Measurements from ENCODE around the gene DYNLRB2. TPM values are rescaled to one million over a fixed set of nuclear protein-coding genes. Genes with fewer than 3 reads are reported as not detected.

DYNLRB2 gene
- total RNA-seq, 1 donor from 2014 or later = not detected

GRCh38 chr16:80518436-80518835, 22.4 kb upstream of the DYNLRB2 start:
- H3K4me1 Mint-ChIP-seq = no peaks in the 10 kb centered on the region
- no peak for TF ChIP-seq CTCF (conservative IDR thresholded peaks at IDR 0.05)
- no peak overlapping the region for H3K27ac Mint-ChIP-seq (ENCODE audit: unreplicated experiment)
- no peak for DNase-seq (ENCODE audit: low read depth, low spot score)
- no peaks in the 10 kb centered on the region for H3K36me3 Mint-ChIP-seq (ENCODE audit: low read depth)
- H3K27me3 Mint-ChIP-seq (ENCODE audit: low read depth) = peaks cover 14% of the 10 kb centered on the region
- no peak overlapping the region for H3K4me3 Mint-ChIP-seq
- H3K9me3 Mint-ChIP-seq = no peaks in the 10 kb centered on the region

- H3K27ac Mint-ChIP-seq (ENCODE audit: unreplicated experiment) = no peak overlapping the region
Measured at GRCh38 chr16:80519189-80519588, 21.6 kb upstream of the DYNLRB2 start.

DNA sequence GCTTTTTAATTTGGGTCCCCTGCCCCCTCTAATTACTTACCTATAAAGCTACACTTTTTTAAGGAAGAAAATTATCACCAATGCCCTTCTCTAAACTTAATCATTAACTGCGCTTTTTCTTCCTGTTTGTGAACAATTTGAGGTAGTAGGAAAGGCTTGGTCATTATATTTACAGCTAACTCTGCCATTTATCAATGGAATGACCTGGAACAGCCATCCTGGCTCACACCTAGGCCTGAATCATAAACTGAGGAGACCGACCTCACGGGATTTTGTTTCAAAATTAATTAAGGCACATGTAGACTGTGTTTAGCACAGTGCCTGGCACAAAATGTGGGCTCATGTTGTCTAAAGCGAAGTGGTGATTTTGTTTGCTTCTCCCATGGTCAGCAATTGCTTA, 15.4 kb upstream of the DYNLRB2 start:
- DNase-seq (ENCODE audit: low read depth, low spot score) = no peak
- H3K9me3 Mint-ChIP-seq = peaks cover 2% of the 10 kb centered on the region
- no peak overlapping the region for H3K27ac Mint-ChIP-seq (ENCODE audit: unreplicated experiment)
- peaks cover 33% of the 10 kb centered on the region for H3K27me3 Mint-ChIP-seq (ENCODE audit: low read depth)
- no peak for TF ChIP-seq CTCF (conservative IDR thresholded peaks at IDR 0.05)
- no peaks in the 10 kb centered on the region for H3K36me3 Mint-ChIP-seq (ENCODE audit: low read depth)
- H3K4me1 Mint-ChIP-seq = no peaks in the 10 kb centered on the region
- H3K4me3 Mint-ChIP-seq = no peak overlapping the region

More at GRCh38 chr16:80519189-80519588, 21.6 kb upstream of the DYNLRB2 start:
- no peak overlapping the region for H3K4me3 Mint-ChIP-seq
- H3K4me1 Mint-ChIP-seq = no peaks in the 10 kb centered on the region
- TF ChIP-seq CTCF (conservative IDR thresholded peaks at IDR 0.05) = no peak
- no peaks in the 10 kb centered on the region for H3K36me3 Mint-ChIP-seq (ENCODE audit: low read depth)
- peaks cover 9% of the 10 kb centered on the region for H3K27me3 Mint-ChIP-seq (ENCODE audit: low read depth)
- DNase-seq (ENCODE audit: low read depth, low spot score) = no peak
- H3K9me3 Mint-ChIP-seq = no peaks in the 10 kb centered on the region

GRCh38 chr16:80526418-80527061, 14.3 kb upstream of the DYNLRB2 start:
- Mint-ChIP-seq H3K9me3 (peaks cover 2% of the 10 kb centered on the region), H3K4me1 (no peaks in the 10 kb centered on the region), H3K27me3 (ENCODE audit: low read depth) (peaks cover 43% of the 10 kb centered on the region), H3K27ac (ENCODE audit: unreplicated experiment) (no peak overlapping the region), H3K36me3 (ENCODE audit: low read depth) (no peaks in the 10 kb centered on the region), H3K4me3 (peak overlapping the region; percentile 21)
- DNase-seq (ENCODE audit: low read depth, low spot score) = peak; percentile 58
- TF ChIP-seq CTCF (conservative IDR thresholded peaks at IDR 0.05) = peak; percentile 95

DNA sequence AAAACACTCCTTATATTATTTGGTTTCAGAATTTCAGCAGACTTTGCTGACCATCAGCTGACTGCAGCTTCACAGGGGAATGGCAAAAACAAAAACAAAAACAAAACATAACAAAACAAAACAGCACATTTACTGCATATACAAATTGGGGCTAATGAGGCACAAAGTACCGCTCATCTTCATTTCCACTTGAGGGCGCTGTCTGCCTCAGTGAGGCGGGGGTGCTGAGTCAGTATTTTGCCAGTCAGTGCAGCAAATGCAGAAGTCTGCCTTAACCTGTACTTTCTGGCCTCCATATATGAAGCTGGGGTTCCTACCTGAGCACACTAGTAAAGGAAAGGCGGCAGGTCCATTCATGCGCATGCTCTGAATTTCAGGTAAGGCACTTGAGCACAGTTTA, 13.5 kb upstream of the DYNLRB2 start:
- peaks cover 2% of the 10 kb centered on the region for H3K9me3 Mint-ChIP-seq
- H3K36me3 Mint-ChIP-seq (ENCODE audit: low read depth) = no peaks in the 10 kb centered on the region
- no peak overlapping the region for H3K27ac Mint-ChIP-seq (ENCODE audit: unreplicated experiment)
- H3K4me3 Mint-ChIP-seq = no peak overlapping the region
- peak; percentile 52 for TF ChIP-seq CTCF (conservative IDR thresholded peaks at IDR 0.05)
- H3K4me1 Mint-ChIP-seq = no peaks in the 10 kb centered on the region
- peaks cover 51% of the 10 kb centered on the region for H3K27me3 Mint-ChIP-seq (ENCODE audit: low read depth)
- DNase-seq (ENCODE audit: low read depth, low spot score) = no peak
